ENCODE data around the gene OR4D11. TPM values are rescaled to one million over a fixed set of nuclear protein-coding genes. Genes with fewer than 3 reads are reported as not detected.

Gene OR4D11
- total RNA-seq, 1 experiment from 2014 or later = not detected

GRCh38 chr11:59550368-59550841, 47.0 kb downstream of the OR4D11 start:
- Histone ChIP-seq H3K18ac (ENCODE audit: insufficient read length, low read depth, low read length) (peak overlapping the region; percentile 45), H3K23ac (ENCODE audit: insufficient read length, low read depth, low read length) (no peak overlapping the region), H4K91ac (ENCODE audit: insufficient read length, low read depth, low read length) (no peak overlapping the region), H3K56ac (ENCODE audit: insufficient read length, low read depth, low read length) (no peak overlapping the region), H2AFZ (ENCODE audit: low read length) (no peak overlapping the region), H3K23me2 (ENCODE audit: insufficient read length, low read depth, low read length, poor library complexity, severe bottlenecking) (peaks cover 5% of the 10 kb centered on the region), H3K79me2 (ENCODE audit: insufficient read depth, low read length) (no peaks in the 10 kb centered on the region), H2BK20ac (ENCODE audit: low read depth, low read length, poor library complexity, severe bottlenecking) (no peak overlapping the region), H4K5ac (ENCODE audit: insufficient read length, low read depth, low read length) (no peak overlapping the region), H3K4me2 (ENCODE audit: insufficient read depth, insufficient read length, low read length) (peak overlapping the region; percentile 92), H2BK12ac (ENCODE audit: insufficient read length, low read depth, low read length) (no peak overlapping the region), H3K27ac (ENCODE audit: insufficient read length, low read depth, low read length) (peak overlapping the region; percentile 12), H4K8ac (replicated peaks; ENCODE audit: insufficient read length, low read depth, low read length) (no peak overlapping the region), H2BK120ac (ENCODE audit: low read depth, low read length, poor library complexity, severe bottlenecking) (no peak overlapping the region), H3K14ac (ENCODE audit: insufficient read depth, low read length) (peak overlapping the region; percentile 69), H3K9me3 (ENCODE audit: control insufficient read depth, low read depth, low read length) (no peaks in the 10 kb centered on the region), H2AK5ac (ENCODE audit: insufficient read length, low read length) (no peak overlapping the region), H3T11ph (ENCODE audit: low read length) (no peak overlapping the region), H4K20me1 (ENCODE audit: control insufficient read depth, insufficient read depth, insufficient read length) (no peaks in the 10 kb centered on the region), H3K4me1 (ENCODE audit: insufficient read depth, low read length) (0 out of 2 replicates have a peak, but pooled peaks cover 4% of the 10 kb centered on the region), H2BK15ac (ENCODE audit: low read depth, low read length) (no peak overlapping the region), H2BK5ac (ENCODE audit: insufficient read length, low read length) (no peak overlapping the region), H3K4ac (ENCODE audit: low read depth, low read length) (no peak overlapping the region), H3K27me3 (ENCODE audit: insufficient read depth, low read length) (no peaks in the 10 kb centered on the region), H3K9ac (ENCODE audit: extremely low read depth, insufficient read length, low read length) (peak overlapping the region; percentile 79), H3K79me1 (ENCODE audit: insufficient read depth, low read depth, low read length, poor library complexity, severe bottlenecking) (no peaks in the 10 kb centered on the region)
- Mint-ChIP-seq H3K36me3 (ENCODE audit: insufficient read depth in 1 of 3, low read depth in 3 of 3) (no peaks in the 10 kb centered on the region; a peak in 2 of 7 replicates), H3K4me3 (peak overlapping the region; percentile 72 to 84), H3K4me1 (peaks cover 16 to 23% of the 10 kb centered on the region in 2 experiments), H3K27ac (peak overlapping the region; percentile 87 to 97 (median 94); a peak in 6 of 7 replicates), H3K9me3 (peaks cover 2 to 8% of the 10 kb centered on the region in 2 experiments; a peak in 2 of 5 replicates), H3K27me3 (ENCODE audit: low read depth) (peaks cover 12% of the 10 kb centered on the region)
- no CpG with 5 or more reads among the region's 31 CpGs for WGBS (ENCODE audit: extremely low coverage, insufficient read length, low lambda C conversion rate)
- DNase-seq = peak; percentile 96
- TF ChIP-seq CTCF (conservative IDR thresholded peaks at IDR 0.05) = peak; percentile 56
